ENCODE results near the gene GATA1.

GATA1 gene

DNA sequence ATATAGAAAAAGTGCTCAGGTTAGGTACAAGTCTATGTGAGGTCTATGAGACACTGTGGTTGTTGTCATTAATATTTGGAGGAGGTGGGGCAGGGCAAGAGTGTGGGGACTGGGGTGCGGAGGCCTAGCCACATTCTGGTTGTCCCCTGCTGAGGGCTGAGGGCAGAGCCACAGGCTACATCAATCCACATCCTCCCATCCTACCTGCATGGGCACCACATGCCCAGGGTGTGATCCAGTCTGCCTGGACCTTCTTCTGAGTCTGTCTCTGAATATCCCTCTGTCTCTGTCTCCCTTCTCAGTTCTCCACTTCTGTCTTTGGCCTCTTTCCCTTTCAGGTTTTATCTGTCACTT lies 1.2 kb upstream of the GATA1 start:
- DNase-seq (ENCODE audit: low read depth in 2 of 2), result no peak

- no peak for DNase-seq (ENCODE audit: low read depth in 2 of 2)
Observed at GRCh38 chrX:48785540-48786214, 713 bp upstream of the GATA1 start.

DNA sequence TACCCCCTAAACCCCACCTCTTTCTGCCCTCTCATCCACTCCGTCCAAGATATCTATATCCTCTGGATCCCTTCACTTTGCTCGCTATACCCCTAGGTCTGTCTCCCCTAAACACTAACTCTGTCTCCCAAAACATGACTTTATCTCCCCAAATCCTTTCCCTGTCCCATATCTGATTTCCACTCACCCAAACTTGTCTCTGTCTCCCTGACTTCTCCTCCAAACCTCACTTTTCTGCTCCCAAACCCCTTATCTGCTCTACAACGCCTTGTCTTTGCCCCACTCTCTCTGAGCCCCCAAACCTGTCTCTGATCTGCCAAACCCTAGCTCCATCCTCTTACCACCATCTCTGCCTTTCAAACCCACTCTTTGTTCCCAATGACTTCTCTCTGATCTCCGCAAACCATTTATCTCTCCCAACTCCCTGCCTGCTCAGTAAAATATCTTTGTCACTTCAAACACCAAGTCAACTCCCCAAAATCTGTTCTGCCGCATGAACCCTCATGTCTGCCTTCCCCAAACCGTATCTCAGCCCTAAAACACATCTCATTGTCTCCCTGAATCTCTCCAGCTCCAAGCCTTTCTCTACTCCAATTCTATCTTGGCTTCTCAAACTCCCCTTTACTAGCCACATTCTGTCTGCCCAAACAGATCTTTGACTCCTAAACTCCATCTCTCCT lies 575 bp downstream of the GATA1 start:
- DNase-seq (ENCODE audit: low read depth in 2 of 2), result no peak

DNA sequence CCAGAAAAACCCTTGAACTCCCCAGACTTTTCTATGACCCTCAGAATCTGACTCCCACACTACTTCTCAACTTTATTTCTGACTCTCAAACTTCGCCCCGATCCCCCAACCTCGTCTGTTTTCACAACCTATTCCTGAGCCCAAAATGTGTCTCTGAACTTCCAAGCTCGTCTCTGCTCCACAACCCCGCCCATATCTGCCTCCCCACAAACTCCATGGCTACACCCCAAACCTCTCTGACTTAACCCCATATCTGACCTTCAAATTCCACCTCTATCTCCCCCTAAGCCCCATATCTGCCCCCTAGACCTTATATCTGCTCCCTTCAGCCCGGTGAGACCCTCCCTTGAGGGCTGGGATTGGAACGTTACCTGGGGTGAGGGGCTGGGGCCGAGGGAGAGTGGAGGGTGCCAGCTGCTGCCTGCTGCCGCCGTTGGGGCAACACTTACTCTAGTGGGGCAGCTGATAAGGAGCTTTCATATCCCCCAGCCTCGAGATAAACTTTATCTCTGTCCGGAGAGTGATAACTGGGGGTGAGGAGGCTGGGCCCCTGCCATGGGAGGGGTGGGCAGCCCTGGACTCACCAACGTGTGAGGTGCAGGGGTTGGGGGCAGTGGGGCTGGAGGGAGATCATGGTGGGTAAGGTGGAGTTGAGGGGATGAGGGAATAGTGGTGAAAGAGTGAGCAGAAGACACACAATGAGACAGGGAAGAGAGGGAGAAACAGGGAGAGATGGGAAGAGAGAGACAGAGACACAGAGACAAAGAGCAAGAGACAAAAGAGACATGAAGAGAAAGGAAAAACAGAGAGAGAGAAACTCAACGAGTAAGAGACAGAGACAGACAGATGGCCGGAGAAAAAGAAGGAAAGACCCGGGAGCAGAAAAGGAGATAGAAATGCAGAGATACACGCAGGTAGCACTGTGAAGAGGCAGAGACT lies 1.4 kb downstream of the GATA1 start:
- DNase-seq (ENCODE audit: low read depth in 2 of 2), result no peak

GRCh38 chrX:48789366-48790220 lies 3.2 kb downstream of the GATA1 start:
- DNase-seq (ENCODE audit: low read depth in 2 of 2), result no peak

- no peak for DNase-seq (ENCODE audit: low read depth in 2 of 2)
Observed at GRCh38 chrX:48790477-48790876, 4.1 kb downstream of the GATA1 start.

- DNase-seq (ENCODE audit: low read depth in 2 of 2), result no peak
Observed at GRCh38 chrX:48791063-48791820, 4.9 kb downstream of the GATA1 start.

- DNase-seq (ENCODE audit: low read depth in 2 of 2), result no peak
Observed at GRCh38 chrX:48792219-48792618, 5.8 kb downstream of the GATA1 start.

- no peak for DNase-seq (ENCODE audit: low read depth in 2 of 2)
Observed at GRCh38 chrX:48793935-48794334, 7.5 kb downstream of the GATA1 start.

DNA sequence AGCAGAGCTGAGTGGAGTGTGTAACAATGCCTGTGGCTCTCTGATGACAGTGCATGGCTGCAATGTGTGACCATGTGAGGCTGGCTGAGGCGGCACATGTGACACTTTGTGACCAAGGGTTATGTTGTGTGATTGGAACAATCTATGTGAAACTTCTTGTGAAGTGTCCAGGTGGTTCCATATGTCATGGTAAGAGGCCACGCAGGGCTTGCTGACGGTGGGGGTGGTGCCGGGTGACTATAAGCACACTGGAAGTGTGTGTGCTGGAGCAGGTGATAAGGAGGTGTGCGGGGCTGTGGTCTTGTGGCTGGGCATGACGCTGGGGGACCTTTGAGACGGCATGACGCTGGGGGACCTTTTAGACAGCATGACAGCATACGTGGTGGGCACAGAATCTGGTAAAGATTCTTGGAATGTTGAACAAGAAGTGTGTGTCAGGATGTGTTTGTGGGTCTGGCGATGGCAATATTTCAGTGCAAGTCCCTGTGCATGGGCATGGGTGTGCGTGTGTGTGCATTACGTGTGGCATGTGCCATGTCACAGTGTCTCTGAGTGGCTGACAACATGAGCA lies 8.0 kb downstream of the GATA1 start:
- no peak for DNase-seq (ENCODE audit: low read depth in 2 of 2)

GRCh38 chrX:48794911-48795515 lies 8.6 kb downstream of the GATA1 start:
- no peak for DNase-seq (ENCODE audit: low read depth in 2 of 2)

GRCh38 chrX:48798318-48798717 lies 11.9 kb downstream of the GATA1 start:
- no peak for DNase-seq (ENCODE audit: low read depth in 2 of 2)

DNA sequence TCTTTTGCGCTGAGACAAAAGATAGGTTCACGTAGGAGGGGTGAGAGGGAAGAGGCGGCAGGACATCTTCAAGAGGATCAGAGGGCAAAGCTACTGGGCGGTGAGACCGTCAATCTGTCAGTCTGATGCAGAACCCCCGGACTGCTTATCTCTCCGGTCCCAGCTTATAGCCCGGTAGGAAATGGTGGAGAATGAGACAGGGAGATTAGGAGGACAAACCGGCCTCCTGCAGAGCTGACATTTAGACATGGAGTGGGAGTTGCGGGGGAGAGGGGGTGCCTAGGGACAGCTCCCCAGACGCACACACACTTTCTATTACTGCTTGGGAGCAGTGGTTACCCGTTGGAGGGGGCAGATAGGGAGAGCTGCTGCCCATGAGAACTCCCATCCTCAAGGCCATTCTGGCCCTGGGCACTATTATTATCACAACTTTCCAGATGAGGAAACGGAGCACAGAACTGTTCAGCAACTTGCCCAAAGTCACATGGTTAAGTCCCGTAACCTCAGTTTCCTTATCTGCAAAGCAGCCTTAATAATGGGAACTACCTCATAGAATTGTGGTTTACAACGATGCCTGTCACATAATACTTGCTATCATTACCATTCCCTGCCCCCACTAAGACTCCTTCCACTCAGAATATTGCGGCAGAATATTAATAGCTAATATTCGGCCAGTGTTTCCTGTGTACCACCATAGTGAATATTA lies 14.3 kb downstream of the GATA1 start:
- DNase-seq (ENCODE audit: low read depth in 2 of 2), result no peak

DNA sequence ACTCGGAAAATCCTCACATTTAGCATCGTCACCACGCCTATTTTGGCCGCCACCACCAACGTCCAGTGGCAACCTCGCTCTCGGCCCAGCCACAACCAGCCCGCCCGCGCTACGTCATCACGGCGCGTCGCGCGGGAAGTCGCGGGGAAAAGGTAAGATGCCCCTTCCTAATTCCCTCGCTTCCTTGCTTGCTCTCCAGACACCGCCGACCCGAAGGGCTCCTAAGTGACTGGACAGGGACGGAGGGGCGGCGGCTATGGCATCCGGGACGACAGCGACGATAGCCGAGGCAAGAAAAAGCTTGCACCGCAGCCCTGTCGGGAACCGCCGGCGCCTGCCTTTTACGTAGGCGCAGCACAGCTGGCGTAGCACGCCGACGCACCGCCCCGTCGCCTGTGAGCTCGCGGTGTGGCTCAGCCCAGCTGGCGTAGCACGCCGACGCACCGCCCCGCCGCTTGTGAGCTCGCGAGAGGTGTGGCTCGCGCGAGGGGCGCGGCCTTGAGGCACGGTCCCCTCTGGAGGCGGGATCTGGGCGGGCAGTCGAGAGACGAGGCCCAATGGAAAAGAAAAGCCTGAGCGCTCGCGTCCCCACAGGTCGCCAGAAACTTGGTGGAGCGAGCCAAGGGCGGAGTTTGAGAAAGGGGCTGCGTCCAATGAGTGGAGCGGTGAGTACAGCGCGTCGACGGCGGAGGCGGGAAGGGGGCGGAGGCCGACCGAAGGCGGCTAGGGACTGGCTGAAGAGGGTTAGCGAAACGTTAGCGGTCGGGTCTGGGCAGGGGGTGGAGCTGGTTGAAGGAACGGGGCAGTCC lies 15.1 kb downstream of the GATA1 start, which contains the start of gene HDAC6:
Gene HDAC6, plus strand, starts transcription at position 788 of the 809 bp plus-strand sequence. CDS start 626 bp downstream, outside the sequence.
- DNase-seq (ENCODE audit: low read depth in 2 of 2), result peak; percentile 91

GRCh38 chrX:48802089-48802904 lies 15.9 kb downstream of the GATA1 start:
- DNase-seq (ENCODE audit: low read depth in 2 of 2), result peak in 1 of 2 donors; percentile 11

GRCh38 chrX:48802905-48803200 lies 16.5 kb downstream of the GATA1 start:
- DNase-seq (ENCODE audit: low read depth in 2 of 2), result no peak

- DNase-seq (ENCODE audit: low read depth in 2 of 2), result no peak
Observed at GRCh38 chrX:48806081-48806480, 19.7 kb downstream of the GATA1 start.

DNA sequence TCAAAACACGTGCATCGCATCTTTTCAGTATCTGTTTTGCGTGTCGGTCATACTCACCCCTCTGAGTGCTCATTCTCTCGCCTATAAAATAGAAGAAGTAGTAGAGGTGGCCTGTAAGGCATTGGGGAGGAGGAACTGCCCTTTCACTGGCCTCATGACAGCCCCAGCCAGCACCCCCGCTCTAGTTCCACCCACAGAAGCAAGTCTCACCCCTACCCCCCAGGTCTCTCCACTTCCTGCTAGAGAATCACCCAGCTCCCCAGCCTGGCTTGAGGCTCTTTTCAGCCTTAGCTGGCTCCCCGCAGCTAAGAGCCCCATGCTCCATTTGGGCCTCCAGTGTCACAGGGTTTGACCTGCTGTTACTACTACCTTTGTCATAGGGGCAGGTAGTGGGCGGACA lies 27.3 kb downstream of the GATA1 start:
- no peak for DNase-seq (ENCODE audit: low read depth in 2 of 2)

All from stimulated activated CD8-positive, alpha-beta memory T cell treated with anti-CD3 and anti-CD28 coated beads, Interleukin-15, amount 100 ng/mL, for 4 hours (primary cell).